Measurements from ENCODE around the gene TCP11L2.
"Not testable (repeated sequence)": the region's sequence is repeated elsewhere in the genome, so short reads cannot be mapped to it uniquely, and the experiment has no call there.

TCP11L2 gene

DNA sequence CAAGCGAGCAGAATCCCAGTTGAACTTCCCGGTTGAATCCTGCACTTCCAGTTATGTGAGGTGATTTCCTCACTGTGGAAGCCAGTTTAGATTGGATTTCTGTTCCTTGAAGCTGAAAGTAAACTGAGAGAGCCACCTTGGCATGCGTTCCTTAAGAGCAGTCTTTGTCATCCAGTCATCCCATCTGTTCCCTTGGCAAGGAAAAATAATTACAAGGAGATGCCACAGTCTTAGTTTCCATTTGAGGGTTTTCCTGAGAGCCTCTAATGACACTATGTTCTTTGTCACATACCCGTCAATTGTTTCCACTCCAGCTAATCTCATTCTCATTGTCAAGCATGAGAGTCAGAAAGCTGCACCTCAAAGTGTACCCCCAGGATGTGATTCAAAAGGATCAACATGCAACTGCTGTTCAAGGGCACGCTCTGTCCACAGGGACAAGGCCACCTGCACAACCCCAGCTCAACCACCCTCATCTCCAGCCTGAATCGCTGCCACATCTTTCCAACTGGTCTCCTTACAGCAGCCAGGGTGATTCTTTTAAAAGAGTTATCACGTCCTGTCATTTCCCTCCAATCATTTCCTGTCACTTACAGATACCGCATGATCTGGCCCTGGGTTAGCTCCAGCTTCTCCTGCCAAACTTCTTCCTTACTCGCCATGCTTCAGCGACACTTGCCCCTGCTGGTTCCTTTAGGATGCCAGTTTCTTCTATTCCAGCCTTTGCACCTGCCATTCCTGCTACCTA, 18.0 kb upstream of the TCP11L2 start:
- Histone ChIP-seq H3K36me3 (ENCODE audit: insufficient read depth, low read length) (no peaks in the 10 kb centered on the region), H3K27me3 (ENCODE audit: insufficient read depth, low read length, poor library complexity) (peaks cover 11% of the 10 kb centered on the region), H4K20me1 (ENCODE audit: insufficient read depth, low read length) (no peaks in the 10 kb centered on the region), H2AFZ (ENCODE audit: low read depth, low read length) (no peak overlapping the region), H3K4me2 (ENCODE audit: insufficient read depth, low read length) (no peak overlapping the region), H3K27ac (ENCODE audit: low read length) (no peak overlapping the region), H3K4me1 (ENCODE audit: insufficient read depth, low read length) (no peaks in the 10 kb centered on the region), H3K9ac (ENCODE audit: low read depth, low read length) (no peak overlapping the region), H3K9me3 (ENCODE audit: insufficient read depth, low read length, severe bottlenecking) (peaks cover 6% of the 10 kb centered on the region), H3K79me2 (ENCODE audit: insufficient read depth, low read length) (no peaks in the 10 kb centered on the region), H3K4me3 (ENCODE audit: low read depth in 1 of 2, low read length in 2 of 2) (no peak overlapping the region)
- ATAC-seq (ENCODE audit: insufficient read depth, low read depth): 0 out of 3 replicates have a peak, but pooled peaks have one; percentile 24
- no peak for DNase-seq
- TF ChIP-seq, protein P1, sequence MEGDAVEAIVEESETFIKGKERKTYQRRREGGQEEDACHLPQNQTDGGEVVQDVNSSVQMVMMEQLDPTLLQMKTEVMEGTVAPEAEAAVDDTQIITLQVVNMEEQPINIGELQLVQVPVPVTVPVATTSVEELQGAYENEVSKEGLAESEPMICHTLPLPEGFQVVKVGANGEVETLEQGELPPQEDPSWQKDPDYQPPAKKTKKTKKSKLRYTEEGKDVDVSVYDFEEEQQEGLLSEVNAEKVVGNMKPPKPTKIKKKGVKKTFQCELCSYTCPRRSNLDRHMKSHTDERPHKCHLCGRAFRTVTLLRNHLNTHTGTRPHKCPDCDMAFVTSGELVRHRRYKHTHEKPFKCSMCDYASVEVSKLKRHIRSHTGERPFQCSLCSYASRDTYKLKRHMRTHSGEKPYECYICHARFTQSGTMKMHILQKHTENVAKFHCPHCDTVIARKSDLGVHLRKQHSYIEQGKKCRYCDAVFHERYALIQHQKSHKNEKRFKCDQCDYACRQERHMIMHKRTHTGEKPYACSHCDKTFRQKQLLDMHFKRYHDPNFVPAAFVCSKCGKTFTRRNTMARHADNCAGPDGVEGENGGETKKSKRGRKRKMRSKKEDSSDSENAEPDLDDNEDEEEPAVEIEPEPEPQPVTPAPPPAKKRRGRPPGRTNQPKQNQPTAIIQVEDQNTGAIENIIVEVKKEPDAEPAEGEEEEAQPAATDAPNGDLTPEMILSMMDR (IDR thresholded peaks at IDR 0.05; ENCODE audit: borderline replicate concordance, extremely low read depth, low read length, poor library complexity, severe bottlenecking): no peak
- no peak for TF ChIP-seq EZH2 (IDR thresholded peaks at IDR 0.05; ENCODE audit: borderline replicate concordance, low read depth, low read length, severe bottlenecking)

DNA sequence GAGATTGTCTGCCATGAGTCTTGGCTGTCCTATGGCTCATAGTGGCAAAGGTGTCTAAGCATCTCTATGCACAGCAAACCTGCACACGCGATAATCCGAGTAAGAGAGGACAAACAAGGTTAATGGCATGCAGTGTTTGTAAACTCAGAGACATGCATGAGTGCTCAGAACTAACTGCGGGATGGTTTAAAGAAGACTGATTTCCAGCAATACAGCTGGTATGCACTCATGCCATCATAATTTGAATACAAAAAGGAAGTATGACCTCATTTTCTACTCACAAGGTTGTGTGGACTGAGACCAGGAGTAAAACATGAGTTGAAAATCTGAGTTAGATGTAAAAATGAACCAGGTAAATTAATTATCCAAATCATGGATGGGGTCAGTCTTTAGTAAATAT, 16.6 kb upstream of the TCP11L2 start:
- no peaks in the 10 kb centered on the region for H4K20me1 ChIP-seq (ENCODE audit: insufficient read depth, low read length)
- no peaks in the 10 kb centered on the region for H3K36me3 ChIP-seq (ENCODE audit: insufficient read depth, low read length)
- peaks cover 11% of the 10 kb centered on the region for H3K27me3 ChIP-seq (ENCODE audit: insufficient read depth, low read length, poor library complexity)
- no peak for ATAC-seq (ENCODE audit: insufficient read depth, low read depth)
- H3K9me3 ChIP-seq (ENCODE audit: insufficient read depth, low read length, severe bottlenecking): peaks cover 6% of the 10 kb centered on the region
- no peaks in the 10 kb centered on the region for H3K4me1 ChIP-seq (ENCODE audit: insufficient read depth, low read length)
- no peaks in the 10 kb centered on the region for H3K79me2 ChIP-seq (ENCODE audit: insufficient read depth, low read length)
- H3K4me2 ChIP-seq (ENCODE audit: insufficient read depth, low read length): no peak overlapping the region
- no peak overlapping the region for H3K9ac ChIP-seq (ENCODE audit: low read depth, low read length)
- no peak overlapping the region for H3K27ac ChIP-seq (ENCODE audit: low read length)
- no peak for DNase-seq
- H2AFZ ChIP-seq (ENCODE audit: low read depth, low read length): no peak overlapping the region
- no peak overlapping the region for H3K4me3 ChIP-seq (ENCODE audit: low read depth in 1 of 2, low read length in 2 of 2)
- TF ChIP-seq, protein P1 (IDR thresholded peaks at IDR 0.05; ENCODE audit: borderline replicate concordance, extremely low read depth, low read length, poor library complexity, severe bottlenecking): no peak
- TF ChIP-seq EZH2 (IDR thresholded peaks at IDR 0.05; ENCODE audit: borderline replicate concordance, low read depth, low read length, severe bottlenecking): no peak

DNA sequence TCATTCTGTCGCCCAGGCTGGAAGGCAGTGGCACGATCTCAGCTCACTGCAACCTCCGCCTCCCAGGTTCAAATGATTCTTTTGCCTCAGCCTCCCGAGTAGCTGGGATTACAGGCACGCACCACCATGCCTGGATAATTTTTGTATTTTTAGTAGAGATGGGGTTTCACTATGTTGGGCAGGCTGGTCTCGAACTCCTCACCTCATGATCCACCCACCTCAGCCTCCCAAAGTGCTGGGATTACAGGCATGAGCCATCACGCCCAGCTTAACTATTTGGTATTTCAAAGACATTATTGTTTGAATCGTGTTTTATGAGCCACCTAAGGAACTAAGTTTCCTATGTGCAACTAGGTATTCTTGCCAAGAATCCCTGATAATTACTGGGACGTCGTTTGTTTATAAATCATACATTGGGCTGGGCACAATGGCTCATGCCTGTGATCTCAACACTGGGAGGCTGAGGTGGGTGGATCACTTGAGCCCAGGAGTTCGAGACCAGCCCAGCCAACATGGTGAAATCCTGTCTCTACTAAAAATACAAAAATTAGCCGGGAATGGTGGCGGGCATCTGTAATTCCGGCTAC, 15.9 kb upstream of the TCP11L2 start:
- not testable (repeated sequence) for H2AFZ ChIP-seq (ENCODE audit: low read depth, low read length); H3K79me2 ChIP-seq (ENCODE audit: insufficient read depth, low read length); H3K9me3 ChIP-seq (ENCODE audit: insufficient read depth, low read length, severe bottlenecking); H3K36me3 ChIP-seq (ENCODE audit: insufficient read depth, low read length); H3K27ac ChIP-seq (ENCODE audit: low read length); H3K4me1 ChIP-seq (ENCODE audit: insufficient read depth, low read length); DNase-seq; ATAC-seq (ENCODE audit: insufficient read depth, low read depth); H4K20me1 ChIP-seq (ENCODE audit: insufficient read depth, low read length); H3K4me3 ChIP-seq (ENCODE audit: low read depth in 1 of 2, low read length in 2 of 2); H3K9ac ChIP-seq (ENCODE audit: low read depth, low read length); H3K4me2 ChIP-seq (ENCODE audit: insufficient read depth, low read length)
- H3K27me3 ChIP-seq (ENCODE audit: insufficient read depth, low read length, poor library complexity): peaks cover 11% of the 10 kb centered on the region

DNA sequence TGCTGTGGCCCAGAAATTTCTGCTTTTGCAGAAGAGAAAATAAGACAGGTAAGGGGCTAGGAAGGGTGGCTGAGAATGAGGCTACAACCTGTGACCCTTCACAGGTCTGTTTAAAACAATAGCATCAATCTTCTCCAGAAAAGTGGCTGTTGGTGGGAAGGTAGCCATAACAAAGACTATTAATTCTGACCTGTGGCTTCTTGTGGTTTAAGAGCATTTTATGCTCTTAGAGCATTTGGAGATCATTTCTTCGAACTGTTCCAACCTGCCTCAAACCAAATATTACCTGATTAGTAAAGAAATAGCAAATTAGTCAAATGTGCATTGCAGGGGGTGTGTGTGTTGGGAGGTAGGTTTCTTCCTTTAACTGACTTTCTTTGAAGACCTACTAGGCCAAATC, 15.2 kb upstream of the TCP11L2 start:
- no peak overlapping the region for H3K27ac ChIP-seq (ENCODE audit: low read length)
- no peak for ATAC-seq (ENCODE audit: insufficient read depth, low read depth)

More for the DNA sequence above, 15.2 kb upstream of the TCP11L2 start:
- TF ChIP-seq EZH2 (IDR thresholded peaks at IDR 0.05; ENCODE audit: borderline replicate concordance, low read depth, low read length, severe bottlenecking): no peak
- TF ChIP-seq, protein P1 (IDR thresholded peaks at IDR 0.05; ENCODE audit: borderline replicate concordance, extremely low read depth, low read length, poor library complexity, severe bottlenecking): no peak
- H3K9ac ChIP-seq (ENCODE audit: low read depth, low read length): no peak overlapping the region
- H3K27me3 ChIP-seq (ENCODE audit: insufficient read depth, low read length, poor library complexity): peaks cover 11% of the 10 kb centered on the region
- no peak overlapping the region for H3K4me2 ChIP-seq (ENCODE audit: insufficient read depth, low read length)
- peaks cover 2% of the 10 kb centered on the region for H3K9me3 ChIP-seq (ENCODE audit: insufficient read depth, low read length, severe bottlenecking)
- H3K36me3 ChIP-seq (ENCODE audit: insufficient read depth, low read length): no peaks in the 10 kb centered on the region
- no peaks in the 10 kb centered on the region for H3K4me1 ChIP-seq (ENCODE audit: insufficient read depth, low read length)
- no peaks in the 10 kb centered on the region for H4K20me1 ChIP-seq (ENCODE audit: insufficient read depth, low read length)
- DNase-seq: no peak
- no peaks in the 10 kb centered on the region for H3K79me2 ChIP-seq (ENCODE audit: insufficient read depth, low read length)
- no peak overlapping the region for H3K4me3 ChIP-seq (ENCODE audit: low read depth in 1 of 2, low read length in 2 of 2)
- H2AFZ ChIP-seq (ENCODE audit: low read depth, low read length): no peak overlapping the region
